HG03378 (cell line): ENCODE results near the gene ACSS3.
"Not testable (repeated sequence)": the region's sequence is repeated elsewhere in the genome, so short reads cannot be mapped to it uniquely, and the experiment has no call there.

ENCODE experiments used
- ATAC-seq: cut with Tn5 transposase; IDR thresholded peaks from one replicate; pipeline ENCODE4 v1.9.1; 2021; ENCODE audit warnings: mild to moderate bottlenecking, moderate library complexity; ENCODE audit not compliant: unreplicated experiment

The ACSS3 gene

GRCh38 chr12:81164827-81165226 is 86.9 kb downstream of the ACSS3 start:
- no peak for ATAC-seq

GRCh38 chr12:81166790-81167189 is 88.9 kb downstream of the ACSS3 start:
- no peak for ATAC-seq

- ATAC-seq = no peak
Measured at GRCh38 chr12:81167694-81168093, 89.8 kb downstream of the ACSS3 start.

GRCh38 chr12:81168445-81168844 is 90.6 kb downstream of the ACSS3 start:
- ATAC-seq = no peak

- no peak for ATAC-seq
Measured at GRCh38 chr12:81170072-81170471, 92.2 kb downstream of the ACSS3 start.

GRCh38 chr12:81172851-81173250 is 95.0 kb downstream of the ACSS3 start:
- ATAC-seq = no peak

- ATAC-seq = no peak
Measured at GRCh38 chr12:81174664-81175063, 96.8 kb downstream of the ACSS3 start.

GRCh38 chr12:81176796-81177195 is 98.9 kb downstream of the ACSS3 start:
- no peak for ATAC-seq

GRCh38 chr12:81181691-81182090 is 103.8 kb downstream of the ACSS3 start:
- ATAC-seq = no peak

GRCh38 chr12:81187686-81188085 is 109.8 kb downstream of the ACSS3 start:
- no peak for ATAC-seq

- ATAC-seq = no peak
Measured at GRCh38 chr12:81196595-81196994, 118.7 kb downstream of the ACSS3 start.

- not testable (repeated sequence) for ATAC-seq
Measured at GRCh38 chr12:81200561-81200960, 122.7 kb downstream of the ACSS3 start.

GRCh38 chr12:81203671-81204204 is 125.9 kb downstream of the ACSS3 start:
- ATAC-seq = no peak

GRCh38 chr12:81205416-81205815 is 127.5 kb downstream of the ACSS3 start:
- no peak for ATAC-seq

- ATAC-seq = no peak
Measured at GRCh38 chr12:81206429-81206828, 128.6 kb downstream of the ACSS3 start.

GRCh38 chr12:81207173-81207572 is 129.3 kb downstream of the ACSS3 start:
- ATAC-seq = no peak

GRCh38 chr12:81207664-81208063 is 129.8 kb downstream of the ACSS3 start:
- no peak for ATAC-seq

- ATAC-seq = no peak
Measured at GRCh38 chr12:81208187-81208911, 130.5 kb downstream of the ACSS3 start.

GRCh38 chr12:81209012-81209411 is 131.1 kb downstream of the ACSS3 start:
- ATAC-seq = no peak

- not testable (repeated sequence) for ATAC-seq
Measured at GRCh38 chr12:81209772-81210225, 131.9 kb downstream of the ACSS3 start.

- ATAC-seq = no peak
Measured at GRCh38 chr12:81211306-81211705, 133.4 kb downstream of the ACSS3 start.

- no peak for ATAC-seq
Measured at GRCh38 chr12:81212996-81213696, 135.3 kb downstream of the ACSS3 start.
